C4-2B (cell line): ENCODE measurements around the gene PHETA1.
"Not testable (repeated sequence)": the region's sequence is repeated elsewhere in the genome, so short reads cannot be mapped to it uniquely, and the experiment has no call there.

Experiments used
- H3K27ac ChIP-seq: fragments of 450-650 bp; 2 replicates; pipeline ENCODE4 v1.5.1; 2017
- ZFX ChIP-seq: fragments of 450-650 bp; IDR thresholded peaks from 2 replicates; pipeline ENCODE4 v1.6.1; 2017
- TF ChIP-seq, protein P1 (sequence below): fragments of 450-650 bp; conservative IDR thresholded peaks from 2 replicates; pipeline ENCODE4 v1.5.1; 2017; ENCODE audit warnings: mild to moderate bottlenecking

The PHETA1 gene

DNA sequence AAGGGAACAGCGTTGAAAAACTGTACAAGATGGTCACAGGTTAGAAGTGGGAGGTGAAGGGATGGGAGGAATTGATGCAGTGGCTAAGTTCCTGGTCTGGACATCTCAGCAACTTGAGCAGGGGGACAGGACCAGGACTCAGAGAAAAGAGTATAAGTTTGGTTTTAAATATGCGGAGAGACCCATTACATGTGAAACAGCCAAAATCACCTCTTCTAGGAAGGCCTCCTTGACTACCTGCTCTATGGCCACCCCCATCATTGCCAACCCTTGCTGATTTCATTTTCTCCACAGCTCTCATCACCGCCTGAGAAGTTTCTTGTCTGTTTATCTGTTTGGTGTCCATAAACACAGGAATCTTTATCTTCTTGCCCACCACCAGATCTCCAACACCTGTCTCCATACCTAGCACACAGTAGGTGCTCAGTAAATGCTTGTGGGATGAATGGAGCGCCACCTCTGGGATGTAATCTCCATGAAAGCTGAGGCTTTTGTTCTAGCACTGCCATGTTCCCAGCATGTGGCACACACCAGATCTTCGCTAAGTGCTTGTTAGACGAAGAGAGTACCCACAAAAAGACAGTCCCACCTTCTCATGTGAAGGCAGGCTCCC lies 11.2 kb upstream of the PHETA1 start:
- H3K27ac ChIP-seq, result no peak overlapping the region
- TF ChIP-seq, protein P1, sequence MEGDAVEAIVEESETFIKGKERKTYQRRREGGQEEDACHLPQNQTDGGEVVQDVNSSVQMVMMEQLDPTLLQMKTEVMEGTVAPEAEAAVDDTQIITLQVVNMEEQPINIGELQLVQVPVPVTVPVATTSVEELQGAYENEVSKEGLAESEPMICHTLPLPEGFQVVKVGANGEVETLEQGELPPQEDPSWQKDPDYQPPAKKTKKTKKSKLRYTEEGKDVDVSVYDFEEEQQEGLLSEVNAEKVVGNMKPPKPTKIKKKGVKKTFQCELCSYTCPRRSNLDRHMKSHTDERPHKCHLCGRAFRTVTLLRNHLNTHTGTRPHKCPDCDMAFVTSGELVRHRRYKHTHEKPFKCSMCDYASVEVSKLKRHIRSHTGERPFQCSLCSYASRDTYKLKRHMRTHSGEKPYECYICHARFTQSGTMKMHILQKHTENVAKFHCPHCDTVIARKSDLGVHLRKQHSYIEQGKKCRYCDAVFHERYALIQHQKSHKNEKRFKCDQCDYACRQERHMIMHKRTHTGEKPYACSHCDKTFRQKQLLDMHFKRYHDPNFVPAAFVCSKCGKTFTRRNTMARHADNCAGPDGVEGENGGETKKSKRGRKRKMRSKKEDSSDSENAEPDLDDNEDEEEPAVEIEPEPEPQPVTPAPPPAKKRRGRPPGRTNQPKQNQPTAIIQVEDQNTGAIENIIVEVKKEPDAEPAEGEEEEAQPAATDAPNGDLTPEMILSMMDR, result no peak
- no peak for TF ChIP-seq ZFX

DNA sequence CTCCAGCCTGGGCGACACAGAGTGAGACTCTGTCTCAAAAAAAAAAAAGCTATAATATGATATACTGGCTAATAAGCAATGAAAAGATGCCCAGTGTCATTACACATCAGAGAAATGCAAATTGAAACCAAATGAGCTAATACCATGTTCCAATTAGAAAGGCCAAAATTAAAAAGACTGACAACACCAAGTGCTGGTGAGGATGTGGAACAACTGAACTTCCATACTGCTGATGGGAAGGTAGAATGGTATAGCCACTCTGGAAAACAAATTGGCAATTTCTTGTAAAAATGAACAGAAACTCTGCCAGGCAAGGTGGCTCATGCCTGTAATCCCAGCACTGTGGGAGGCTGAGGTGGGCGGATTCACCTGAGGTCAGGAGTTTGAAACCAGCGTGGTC lies 8.5 kb upstream of the PHETA1 start:
- no peak for TF ChIP-seq ZFX
- TF ChIP-seq, protein P1, result no peak
- H3K27ac ChIP-seq, result no peak overlapping the region

DNA sequence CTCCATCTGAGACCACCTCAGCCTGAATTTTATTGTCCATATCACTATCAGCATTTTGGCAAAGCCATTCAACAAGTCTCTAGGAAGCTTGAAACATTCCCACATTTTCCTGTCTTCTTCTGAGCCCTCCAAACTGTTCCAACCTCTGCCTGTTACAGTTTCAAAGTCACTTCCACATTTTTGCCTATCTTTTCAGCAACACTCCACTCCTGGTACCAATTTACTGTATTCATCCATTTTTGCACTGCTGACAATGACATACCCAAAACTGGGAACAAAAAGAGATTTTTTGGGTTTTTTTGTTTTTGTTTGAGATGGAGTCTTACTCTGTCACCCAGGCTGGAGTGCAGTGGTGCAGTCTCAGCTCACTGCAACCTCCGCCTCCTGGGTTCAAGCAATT lies 4.3 kb upstream of the PHETA1 start:
- H3K27ac ChIP-seq, result not testable (repeated sequence)

DNA sequence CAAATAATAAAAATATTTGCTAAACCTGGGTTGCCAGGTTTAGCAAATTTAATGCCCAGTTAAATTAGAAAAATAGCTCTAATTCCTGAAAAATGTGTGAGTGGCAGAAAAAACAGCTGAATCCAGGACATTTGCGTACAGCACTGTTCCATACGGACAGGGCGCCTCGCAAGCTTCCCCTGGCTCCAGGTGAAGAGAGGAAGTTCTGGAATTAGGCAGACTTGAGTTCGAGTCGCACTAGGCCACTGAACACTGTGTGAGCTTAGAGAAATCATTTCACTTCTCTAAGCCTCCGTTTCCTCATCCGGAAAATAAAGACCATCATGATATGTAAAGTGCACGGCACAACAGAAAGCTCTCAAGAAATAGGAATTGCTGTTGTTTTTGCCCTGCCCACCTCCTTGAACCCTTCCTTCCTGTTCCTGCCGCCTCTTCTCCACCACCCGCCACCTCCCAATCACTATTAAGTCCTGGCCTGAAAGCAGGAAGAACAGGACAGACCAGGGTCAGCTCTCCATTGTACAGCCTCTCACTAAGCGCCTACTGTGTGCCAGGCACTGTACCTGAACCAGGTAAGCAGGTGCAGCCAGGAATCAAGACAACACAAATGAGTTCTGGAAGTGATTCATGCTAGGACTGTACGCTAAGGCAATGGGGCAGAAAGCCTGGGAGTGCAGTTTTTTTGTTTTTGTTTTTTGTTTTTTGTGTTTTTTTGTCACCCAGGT lies 763 bp upstream of the PHETA1 start:
- peak overlapping the region; percentile 75 for H3K27ac ChIP-seq
- TF ChIP-seq, protein P1, result no peak
- no peak for TF ChIP-seq ZFX

DNA sequence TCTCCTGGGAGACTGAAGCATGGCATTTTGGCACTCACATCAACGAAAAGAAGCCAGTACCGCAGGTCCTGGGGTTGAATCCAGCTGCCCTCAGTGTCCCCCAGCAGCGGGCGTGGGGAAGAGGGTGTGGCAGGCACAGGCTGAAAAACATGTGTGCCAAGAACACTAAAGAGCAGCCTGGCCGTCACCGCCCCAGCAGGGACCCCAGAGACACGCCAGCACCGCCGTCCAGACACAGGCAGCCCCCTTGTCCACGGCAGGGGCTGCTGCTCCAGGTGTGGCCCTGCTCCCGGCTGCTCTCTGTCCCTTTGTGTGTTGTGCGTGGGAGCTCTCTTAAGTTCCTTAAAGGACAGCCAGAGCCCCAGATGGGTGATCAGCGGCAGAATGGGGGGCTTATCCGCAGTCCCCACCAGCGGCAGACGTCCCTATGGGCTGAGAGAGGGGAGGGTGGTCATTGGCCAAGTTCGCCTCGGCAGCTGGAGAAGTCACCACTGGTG lies 556 bp downstream of the PHETA1 start:
- peak overlapping the region; percentile 75 for H3K27ac ChIP-seq

DNA sequence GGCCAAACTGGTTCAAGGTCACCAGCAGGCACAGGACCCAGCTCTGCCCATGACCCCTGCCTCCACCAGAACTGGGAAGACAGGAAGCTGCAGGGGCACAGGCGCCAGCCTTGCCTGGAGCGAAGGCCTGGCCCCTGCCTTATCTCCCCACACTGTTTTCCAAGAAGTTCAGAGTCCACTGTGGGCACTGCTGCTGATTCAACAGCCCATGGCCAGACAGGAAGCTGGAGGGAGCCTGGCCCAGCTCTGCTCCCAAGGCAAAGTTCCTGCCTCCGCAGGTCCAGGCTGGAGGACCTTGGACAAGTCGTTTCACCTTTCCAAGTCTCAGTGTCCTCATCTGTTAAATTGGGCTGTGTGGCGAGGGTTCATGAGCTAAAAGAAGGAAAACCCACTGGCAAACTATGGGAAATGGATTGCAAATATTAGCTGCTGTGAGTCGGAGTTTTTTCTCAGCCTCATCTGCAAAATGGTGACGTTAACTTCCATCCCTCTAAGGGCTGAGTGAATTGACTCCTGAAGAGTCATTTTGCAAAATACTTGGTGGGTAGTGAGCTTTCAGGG lies 1.2 kb downstream of the PHETA1 start:
- TF ChIP-seq, protein P1, result no peak
- no peak for TF ChIP-seq ZFX
- H3K27ac ChIP-seq, result peak overlapping the region; percentile 75

More for the DNA sequence above, 556 bp downstream of the PHETA1 start:
- no peak for TF ChIP-seq ZFX
- TF ChIP-seq, protein P1, result no peak

DNA sequence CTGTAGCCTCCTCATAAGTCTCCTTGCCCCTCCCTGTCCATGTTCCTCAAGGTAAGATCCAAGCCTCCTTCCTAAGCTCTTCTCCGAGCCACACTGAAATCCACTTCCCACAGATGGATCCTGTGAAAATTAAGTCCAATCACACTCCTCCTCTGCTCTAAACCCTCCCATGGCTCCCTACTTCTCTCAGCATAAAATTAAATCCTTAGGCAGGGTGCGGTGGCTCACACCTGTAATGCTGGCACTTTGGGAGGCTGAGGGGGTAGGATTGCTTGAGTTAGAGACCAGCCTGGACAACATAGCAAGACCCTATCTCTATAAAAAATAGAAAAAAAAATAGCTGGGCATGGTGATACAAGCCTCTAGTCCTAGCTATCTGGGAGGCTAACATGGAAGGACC lies 2.3 kb downstream of the PHETA1 start:
- no peak overlapping the region for H3K27ac ChIP-seq
- TF ChIP-seq, protein P1, result no peak
- no peak for TF ChIP-seq ZFX
